H9 (cell line): Measurements from ENCODE around the gene ARMC9. TPM values are rescaled to one million over a fixed set of nuclear protein-coding genes. Genes with fewer than 3 reads are reported as not detected.

ENCODE experiments used
- DNase-seq: peaks from one replicate; pipeline ENCODE4 v3.0.0-alpha.2; 2017
- H2AFZ ChIP-seq: one replicate; pipeline ENCODE4 v1.6.1; 2013; ENCODE audit warnings: mild to moderate bottlenecking, low read length, control low read depth, moderate library complexity
- H2AK5ac ChIP-seq: 2 replicates; pipeline ENCODE4 v1.6.1; 2013; ENCODE audit warnings: low read length, control low read depth, mixed read lengths; ENCODE audit not compliant: insufficient read length
- H2BK120ac ChIP-seq: one replicate; pipeline ENCODE4 v1.6.1; 2013; ENCODE audit warnings: low read depth, mild to moderate bottlenecking, low read length, control low read depth, inconsistent platforms; ENCODE audit not compliant: poor library complexity, severe bottlenecking
- H2BK12ac ChIP-seq: 2 replicates; pipeline ENCODE4 v1.6.1; 2013; ENCODE audit warnings: low read length, control low read depth, mixed read lengths, low read depth; ENCODE audit not compliant: insufficient read length
- H2BK15ac ChIP-seq: 2 replicates; pipeline ENCODE4 v1.6.1; 2013; ENCODE audit warnings: low read depth, low read length, control low read depth
- H2BK20ac ChIP-seq: one replicate; pipeline ENCODE4 v1.6.1; 2013; ENCODE audit warnings: low read depth, mild to moderate bottlenecking, low read length, control low read depth, inconsistent platforms; ENCODE audit not compliant: poor library complexity, severe bottlenecking
- H2BK5ac ChIP-seq: 2 replicates; pipeline ENCODE4 v1.6.1; 2013; ENCODE audit warnings: low read length, control low read depth, mixed read lengths; ENCODE audit not compliant: insufficient read length
- H3K14ac ChIP-seq: 2 replicates; pipeline ENCODE4 v1.6.1; 2013; ENCODE audit warnings: low read length, control low read depth; ENCODE audit not compliant: insufficient read depth
- H3K18ac ChIP-seq: 2 replicates; pipeline ENCODE4 v1.6.1; 2013; ENCODE audit warnings: low read depth, mild to moderate bottlenecking, mixed read lengths, low read length, control low read depth; ENCODE audit not compliant: insufficient read length
- H3K23ac ChIP-seq: 2 replicates; pipeline ENCODE4 v1.6.1; 2013; ENCODE audit warnings: low read length, control low read depth, mixed read lengths, low read depth; ENCODE audit not compliant: insufficient read length
- H3K23me2 ChIP-seq: 2 replicates; pipeline ENCODE4 v1.6.1; 2013; ENCODE audit warnings: low read depth, mild to moderate bottlenecking, mixed read lengths, low read length, control low read depth; ENCODE audit not compliant: insufficient read length, poor library complexity, severe bottlenecking
- H3K27ac ChIP-seq: 2 replicates; pipeline ENCODE4 v1.5.1; 2013; ENCODE audit warnings: low read length, control low read depth, mixed read lengths, low read depth; ENCODE audit not compliant: insufficient read length
- H3K27me3 ChIP-seq: 2 replicates; pipeline ENCODE4 v1.6.1; 2013; ENCODE audit warnings: low read length, control low read depth, inconsistent platforms; ENCODE audit not compliant: insufficient read depth
- H3K4ac ChIP-seq: 2 replicates; pipeline ENCODE4 v1.6.1; 2013; ENCODE audit warnings: low read depth, mild to moderate bottlenecking, control low read depth, inconsistent platforms, low read length, moderate library complexity
- H3K4me1 ChIP-seq: 2 replicates; pipeline ENCODE4 v1.6.1; 2013; ENCODE audit warnings: low read length, control low read depth, inconsistent platforms; ENCODE audit not compliant: insufficient read depth
- H3K4me2 ChIP-seq: 2 replicates; pipeline ENCODE4 v1.6.1; 2013; ENCODE audit warnings: low read length, control low read depth, mixed read lengths; ENCODE audit not compliant: insufficient read length, insufficient read depth
- H3K56ac ChIP-seq: 2 replicates; pipeline ENCODE4 v1.6.1; 2013; ENCODE audit warnings: low read depth, mild to moderate bottlenecking, mixed read lengths, low read length, control low read depth; ENCODE audit not compliant: insufficient read length
- H3K79me1 ChIP-seq: 2 replicates; pipeline ENCODE4 v1.6.1; 2013; ENCODE audit warnings: low read depth, mild to moderate bottlenecking, moderate library complexity, low read length, control low read depth, inconsistent platforms; ENCODE audit not compliant: insufficient read depth, poor library complexity, severe bottlenecking
- H3K79me2 ChIP-seq: 2 replicates; pipeline ENCODE4 v1.6.1; 2013; ENCODE audit warnings: low read length, control low read depth, inconsistent platforms; ENCODE audit not compliant: insufficient read depth
- H3K9ac ChIP-seq: 2 replicates; pipeline ENCODE4 v1.6.1; 2013; ENCODE audit warnings: low read length, control low read depth, mixed read lengths; ENCODE audit not compliant: insufficient read length; ENCODE audit errors: extremely low read depth
- H3K9me3 ChIP-seq: one replicate; pipeline ENCODE4 v1.6.1; 2013; ENCODE audit warnings: low read depth, low read length, inconsistent platforms; ENCODE audit not compliant: control insufficient read depth
- H3T11ph ChIP-seq: one replicate; pipeline ENCODE4 v1.6.1; 2013; ENCODE audit warnings: mild to moderate bottlenecking, low read length, control low read depth, inconsistent platforms
- H4K20me1 ChIP-seq: one replicate; pipeline ENCODE4 v1.6.1; 2013; ENCODE audit not compliant: control insufficient read depth, insufficient read length, insufficient read depth
- H4K5ac ChIP-seq: 2 replicates; pipeline ENCODE4 v1.6.1; 2013; ENCODE audit warnings: low read depth, mild to moderate bottlenecking, mixed read lengths, low read length, control low read depth; ENCODE audit not compliant: insufficient read length
- H4K8ac ChIP-seq: replicated peaks from 2 replicates; pipeline ENCODE4 v1.6.1; 2013; ENCODE audit warnings: low read length, control low read depth, mixed read lengths, low read depth; ENCODE audit not compliant: insufficient read length
- H4K91ac ChIP-seq: 2 replicates; pipeline ENCODE4 v1.6.1; 2013; ENCODE audit warnings: low read depth, mild to moderate bottlenecking, moderate library complexity, mixed read lengths, low read length, control low read depth; ENCODE audit not compliant: insufficient read length
- H3K27ac Mint-ChIP-seq, 3 experiments: 2 replicates in 2 of 3; 3 replicates in 1 of 3; pipeline ENCODE4 v1.8.0; 2020 to 2021; ENCODE audit warnings: mixed read lengths in 3 of 3, mild to moderate bottlenecking in 1 of 3, moderate library complexity in 1 of 3
- H3K27me3 Mint-ChIP-seq: 2 replicates; pipeline ENCODE4 v1.8.0; 2021; ENCODE audit warnings: low read depth, mild to moderate bottlenecking, moderate library complexity, mixed read lengths
- H3K36me3 Mint-ChIP-seq, 3 experiments: 2 replicates in 2 of 3; 3 replicates in 1 of 3; pipeline ENCODE4 v1.8.0; 2020 to 2021; ENCODE audit warnings: low read depth in 3 of 3, mixed read lengths in 3 of 3; ENCODE audit not compliant: insufficient read depth in 1 of 3
- H3K4me1 Mint-ChIP-seq, 2 experiments: 2 replicates each; pipeline ENCODE4 v1.8.0; 2020; ENCODE audit warnings: mixed read lengths in 2 of 2
- H3K4me3 Mint-ChIP-seq, 2 experiments: 2 replicates in 1 of 2; 3 replicates in 1 of 2; pipeline ENCODE4 v1.8.0; 2020 to 2021; ENCODE audit warnings: mild to moderate bottlenecking in 2 of 2, mixed read lengths in 2 of 2, moderate library complexity in 1 of 2
- H3K9me3 Mint-ChIP-seq, 2 experiments: 2 replicates in 1 of 2; 3 replicates in 1 of 2; pipeline ENCODE4 v1.8.0; 2020; ENCODE audit warnings: mild to moderate bottlenecking in 2 of 2, mixed read lengths in 2 of 2, moderate library complexity in 1 of 2
- WGBS: extraction: QIAGEN DNeasy Blood & Tissue Kit; methylation state at CpG from one replicate; pipeline ENCODE4 v1.1.7; 2013; ENCODE audit warnings: missing lambda C conversion rate, low lambda C conversion rate, mixed read lengths; ENCODE audit not compliant: insufficient read length; ENCODE audit errors: extremely low coverage; 5-methylcytosine and 5-hydroxymethylcytosine counted together
- total RNA-seq: library from RNA; stranded (reverse); gene quantifications from 2 replicates; pipeline ENCODE4 v1.2.1, GENCODE V29; 2021
- TF ChIP-seq, protein P1 (sequence below): fragments of 200-600 bp; sonication (generic); conservative IDR thresholded peaks from 3 replicates; pipeline ENCODE4 v1.8.0; 2021; ENCODE audit warnings: antibody characterized with exemption, mild to moderate bottlenecking

Gene ARMC9
- total RNA-seq, 1 experiment from 2014 or later, result 37.6 TPM

DNA sequence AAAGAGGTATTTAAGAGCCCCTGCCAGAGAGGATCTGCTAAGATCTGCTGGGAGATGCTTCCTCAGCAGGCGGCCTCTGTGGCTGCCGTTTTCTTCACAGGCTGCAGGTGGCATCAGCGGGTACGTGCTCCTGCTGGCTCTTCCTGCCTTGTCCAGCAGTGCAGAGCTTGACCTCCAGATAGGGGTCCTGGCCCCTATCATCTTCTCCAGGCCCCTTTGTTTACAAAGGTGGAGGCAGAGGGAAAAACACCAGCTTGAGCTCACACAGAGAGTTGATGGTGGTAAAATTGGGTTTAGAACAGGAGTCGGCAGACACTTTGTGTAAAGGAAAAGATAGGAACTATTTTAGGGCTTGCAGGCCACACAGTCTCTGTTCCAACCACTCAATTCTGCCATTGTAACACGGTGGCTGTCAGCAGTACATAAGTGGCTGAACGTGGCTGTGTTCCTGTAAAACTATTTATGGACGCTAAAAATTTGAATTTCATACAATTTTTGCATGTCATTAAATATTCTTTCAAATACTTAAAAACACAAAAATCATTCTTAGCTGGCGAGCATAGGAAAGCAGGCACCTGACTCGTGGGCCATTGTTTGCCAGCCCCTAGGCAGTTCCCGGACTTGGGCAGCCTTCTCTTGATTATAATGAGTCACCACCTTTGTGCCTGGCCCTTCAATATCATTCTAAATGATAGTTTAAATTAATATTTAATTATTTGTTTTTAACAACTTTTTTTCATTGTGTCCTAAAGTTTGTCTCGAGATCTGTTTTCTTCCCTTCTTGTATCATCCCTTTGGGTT is 98.9 kb downstream of the ARMC9 start:
- Histone ChIP-seq H3K23ac (no peak overlapping the region), H2AFZ (no peak overlapping the region), H2BK20ac (no peak overlapping the region), H3K23me2 (no peaks in the 10 kb centered on the region), H2BK120ac (no peak overlapping the region), H3K79me1 (no peaks in the 10 kb centered on the region), H3K4ac (no peak overlapping the region), H3K4me2 (no peak overlapping the region), H3K9me3 (no peaks in the 10 kb centered on the region), H4K91ac (no peak overlapping the region), H4K5ac (no peak overlapping the region), H2BK5ac (no peak overlapping the region), H3K9ac (no peak overlapping the region), H2AK5ac (no peak overlapping the region), H3T11ph (no peak overlapping the region), H3K14ac (no peak overlapping the region), H3K27me3 (no peaks in the 10 kb centered on the region), H3K56ac (no peak overlapping the region), H4K8ac (no peak overlapping the region), H2BK12ac (no peak overlapping the region), H3K79me2 (no peaks in the 10 kb centered on the region), H4K20me1 (no peaks in the 10 kb centered on the region), H3K27ac (no peak overlapping the region), H3K18ac (no peak overlapping the region), H3K4me1 (no peaks in the 10 kb centered on the region), H2BK15ac (no peak overlapping the region)
- H3K4me3 Mint-ChIP-seq, result no peak overlapping the region; a peak in 1 of 5 replicates
- H3K36me3 Mint-ChIP-seq, result peaks cover 3 to 15% (median 3%) of the 10 kb centered on the region in 3 experiments; a peak in 6 of 7 replicates
- H3K27me3 Mint-ChIP-seq, result no peaks in the 10 kb centered on the region
- no peak overlapping the region for H3K27ac Mint-ChIP-seq
- DNase-seq, result peak; percentile 82
- TF ChIP-seq, protein P1, sequence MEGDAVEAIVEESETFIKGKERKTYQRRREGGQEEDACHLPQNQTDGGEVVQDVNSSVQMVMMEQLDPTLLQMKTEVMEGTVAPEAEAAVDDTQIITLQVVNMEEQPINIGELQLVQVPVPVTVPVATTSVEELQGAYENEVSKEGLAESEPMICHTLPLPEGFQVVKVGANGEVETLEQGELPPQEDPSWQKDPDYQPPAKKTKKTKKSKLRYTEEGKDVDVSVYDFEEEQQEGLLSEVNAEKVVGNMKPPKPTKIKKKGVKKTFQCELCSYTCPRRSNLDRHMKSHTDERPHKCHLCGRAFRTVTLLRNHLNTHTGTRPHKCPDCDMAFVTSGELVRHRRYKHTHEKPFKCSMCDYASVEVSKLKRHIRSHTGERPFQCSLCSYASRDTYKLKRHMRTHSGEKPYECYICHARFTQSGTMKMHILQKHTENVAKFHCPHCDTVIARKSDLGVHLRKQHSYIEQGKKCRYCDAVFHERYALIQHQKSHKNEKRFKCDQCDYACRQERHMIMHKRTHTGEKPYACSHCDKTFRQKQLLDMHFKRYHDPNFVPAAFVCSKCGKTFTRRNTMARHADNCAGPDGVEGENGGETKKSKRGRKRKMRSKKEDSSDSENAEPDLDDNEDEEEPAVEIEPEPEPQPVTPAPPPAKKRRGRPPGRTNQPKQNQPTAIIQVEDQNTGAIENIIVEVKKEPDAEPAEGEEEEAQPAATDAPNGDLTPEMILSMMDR, result peak; percentile 85
- H3K4me1 Mint-ChIP-seq, result peaks cover 8 to 13% of the 10 kb centered on the region in 2 experiments
- H3K9me3 Mint-ChIP-seq, result no peaks in the 10 kb centered on the region
- no CpG with 5 or more reads among the region's 12 CpGs for WGBS
